Naive thymus-derived CD4-positive, alpha-beta T cell (primary cell): ENCODE results near the gene RIPPLY1. TPM values are rescaled to one million over a fixed set of nuclear protein-coding genes. Genes with fewer than 3 reads are reported as not detected.

Experiments used
- ATAC-seq: fragments of 150-1000 bp; cut with Tn5 transposase; 2 replicates; pipeline ENCODE4 v1.10.0; 2021; ENCODE audit warnings: mild to moderate bottlenecking, moderate library complexity
- CTCF ChIA-PET: fragments of 350-600 bp; sonication (Branson Sonifier 250); formaldehyde crosslinking; loops from one replicate; lab custom pipeline; 2021; ENCODE audit warnings: antibody characterized with exemption; lab: Charles Lee
- POLR2A ChIA-PET: fragments of 350-600 bp; sonication (Branson Sonifier 250); formaldehyde crosslinking; loops from one replicate; lab custom pipeline; 2021; ENCODE audit warnings: antibody characterized with exemption, inconsistent platforms; lab: Charles Lee
- DNase-seq, 9 donors: peaks; one replicate each; pipeline versions ENCODE4 v3.0.0 to v3.0.0-alpha.2; 2020 to 2022; ENCODE audit warnings: mixed read lengths in 1 of 9
- H3K27ac ChIP-seq: one replicate; pipeline ENCODE4 v1.7.0; 2013; ENCODE audit warnings: mild to moderate bottlenecking, low read depth, low read length, moderate library complexity
- H3K27me3 ChIP-seq, 2 donors: one replicate each; pipeline ENCODE4 v1.7.0; 2013; ENCODE audit warnings: low read length in 2 of 2, mild to moderate bottlenecking in 2 of 2, moderate library complexity in 2 of 2; ENCODE audit not compliant: control insufficient read depth in 2 of 2, insufficient read depth in 2 of 2
- H3K36me3 ChIP-seq, 3 experiments: 1 replicate in 2 of 3; 2 replicates in 1 of 3; pipeline ENCODE4 v1.7.0; 2013; ENCODE audit warnings: low read length in 3 of 3, mild to moderate bottlenecking in 3 of 3, moderate library complexity in 1 of 3; ENCODE audit not compliant: insufficient read depth in 3 of 3, control insufficient read depth in 2 of 3
- H3K4me1 ChIP-seq, 2 donors: one replicate each; pipeline ENCODE4 v1.7.0; 2013; ENCODE audit warnings: low read length in 2 of 2, mild to moderate bottlenecking in 2 of 2, moderate library complexity in 1 of 2; ENCODE audit not compliant: control insufficient read depth in 2 of 2, insufficient read depth in 2 of 2
- H3K4me3 ChIP-seq: 2 replicates; pipeline ENCODE4 v1.7.0; 2013; ENCODE audit warnings: mild to moderate bottlenecking, low read length
- H3K9me3 ChIP-seq, 3 experiments: 1 replicate in 2 of 3; 2 replicates in 1 of 3; pipeline ENCODE4 v1.7.0; 2013; ENCODE audit warnings: low read length in 3 of 3; ENCODE audit not compliant: control insufficient read depth in 2 of 3
- H3K27ac Mint-ChIP-seq, 9 donors: one replicate each; pipeline ENCODE4 v1.8.0; 2020 to 2022; ENCODE audit warnings: mixed read lengths in 9 of 9, mild to moderate bottlenecking in 8 of 9, moderate library complexity in 5 of 9, inconsistent platforms in 2 of 9
- H3K27me3 Mint-ChIP-seq, 5 donors: one replicate each; pipeline ENCODE4 v1.8.0; 2021 to 2022; ENCODE audit warnings: mixed read lengths in 5 of 5, mild to moderate bottlenecking in 1 of 5
- H3K36me3 Mint-ChIP-seq, 5 donors: one replicate each; pipeline ENCODE4 v1.8.0; 2020 to 2022; ENCODE audit warnings: mixed read lengths in 5 of 5, mild to moderate bottlenecking in 3 of 5, inconsistent platforms in 1 of 5
- H3K4me1 Mint-ChIP-seq, 7 donors: one replicate each; pipeline ENCODE4 v1.8.0; 2020 to 2022; ENCODE audit warnings: mixed read lengths in 7 of 7, mild to moderate bottlenecking in 3 of 7, inconsistent platforms in 1 of 7
- H3K4me3 Mint-ChIP-seq, 10 donors: one replicate each; pipeline ENCODE4 v1.8.0; 2020 to 2022; ENCODE audit warnings: mild to moderate bottlenecking in 10 of 10, mixed read lengths in 10 of 10, moderate library complexity in 6 of 10, inconsistent platforms in 2 of 10
- H3K9me3 Mint-ChIP-seq, 11 donors: one replicate each; pipeline ENCODE4 v1.8.0; 2020 to 2022; ENCODE audit warnings: mixed read lengths in 11 of 11, mild to moderate bottlenecking in 4 of 11, inconsistent platforms in 1 of 11, moderate library complexity in 1 of 11
- intact Hi-C, 2 donors: fragments of 100-400 bp; cut with micrococcal nuclease; formaldehyde crosslinking; loops; one replicate each; pipeline ENCODE4 v1.15.1; 2023
- polyA plus RNA-seq, 2 donors: library from polyadenylated mRNA; unstranded; fragments of 300-500 nt; fragmentation: Illumina TruSeq; gene quantifications; one replicate each; pipeline ENCODE4 v1.2.3, GENCODE V29; 2021
- total RNA-seq, 6 experiments: library from RNA in 5 of 6; stranded (reverse) in 5 of 6; gene quantifications; 1 replicate in 5 of 6; 2 replicates in 1 of 6; pipeline ENCODE4 v1.2.3 and lab custom pipeline; 2021 to 2026

Gene RIPPLY1
- total and polyA plus RNA-seq, 7 experiments from 2014 or later = 0.53 TPM; not detected in 6

GRCh38 chrX:106932960-106933537, 29.9 kb upstream of the RIPPLY1 start:
- ChIA-PET POLR2A (no interaction called here), CTCF (no interaction called here)
- Mint-ChIP-seq H3K27me3 (no peaks in the 10 kb centered on the region), H3K27ac (peak overlapping the region in 5 of 9 donors; percentile 4 to 54 (median 37)), H3K9me3 (no peaks in the 10 kb centered on the region), H3K36me3 (no peaks in the 10 kb centered on the region), H3K4me1 (peaks cover 0 to 14% (median 6%) of the 10 kb centered on the region in 7 donors), H3K4me3 (no peak overlapping the region)
- Histone ChIP-seq H3K9me3 (no peaks in the 10 kb centered on the region), H3K27ac (no peak overlapping the region), H3K27me3 (no peaks in the 10 kb centered on the region), H3K4me3 (no peak overlapping the region), H3K36me3 (no peaks in the 10 kb centered on the region), H3K4me1 (peaks cover 0 to 4% of the 10 kb centered on the region in 2 donors)
- intact Hi-C loops = no loop called here
- ATAC-seq (no peak), DNase-seq (no peak)

- Histone ChIP-seq H3K36me3 (no peaks in the 10 kb centered on the region), H3K4me3 (no peak overlapping the region), H3K4me1 (peaks cover 0 to 4% of the 10 kb centered on the region in 2 donors), H3K27ac (no peak overlapping the region), H3K27me3 (no peaks in the 10 kb centered on the region), H3K9me3 (no peaks in the 10 kb centered on the region)
- POLR2A ChIA-PET = no interaction called here
- Mint-ChIP-seq H3K9me3 (no peaks in the 10 kb centered on the region), H3K4me1 (peaks cover 0 to 14% (median 6%) of the 10 kb centered on the region in 7 donors), H3K27me3 (no peaks in the 10 kb centered on the region), H3K27ac (peak overlapping the region in 2 of 9 donors; percentile 23 to 37), H3K4me3 (no peak overlapping the region), H3K36me3 (no peaks in the 10 kb centered on the region)
- DNase-seq (no peak), ATAC-seq (no peak)
- intact Hi-C loops = no loop called here
- CTCF ChIA-PET = no interaction called here
Observed at GRCh38 chrX:106932492-106932923, 29.4 kb upstream of the RIPPLY1 start.

GRCh38 chrX:106931831-106932491, 28.8 kb upstream of the RIPPLY1 start:
- Mint-ChIP-seq H3K27me3 (no peaks in the 10 kb centered on the region), H3K9me3 (no peaks in the 10 kb centered on the region), H3K4me1 (peaks cover 0 to 14% (median 6%) of the 10 kb centered on the region in 7 donors), H3K36me3 (no peaks in the 10 kb centered on the region), H3K27ac (no peak overlapping the region), H3K4me3 (no peak overlapping the region)
- intact Hi-C loops = no loop called here
- DNase-seq (no peak), ATAC-seq (no peak)
- no peaks in the 10 kb centered on the region for H3K36me3 ChIP-seq
- H3K9me3 ChIP-seq = no peaks in the 10 kb centered on the region
- peaks cover 0 to 4% of the 10 kb centered on the region in 2 donors for H3K4me1 ChIP-seq
- H3K27ac ChIP-seq = no peak overlapping the region
- CTCF ChIA-PET = no interaction called here
- POLR2A ChIA-PET = no interaction called here
- H3K4me3 ChIP-seq = no peak overlapping the region
- H3K27me3 ChIP-seq = no peaks in the 10 kb centered on the region

- Mint-ChIP-seq H3K4me3 (no peak overlapping the region), H3K27me3 (no peaks in the 10 kb centered on the region), H3K9me3 (no peaks in the 10 kb centered on the region), H3K27ac (no peak overlapping the region), H3K4me1 (peaks cover 0 to 8% (median under 1%) of the 10 kb centered on the region in 7 donors), H3K36me3 (no peaks in the 10 kb centered on the region)
- no peak for ATAC-seq
- intact Hi-C loops = no loop called here
- Histone ChIP-seq H3K4me1 (no peaks in the 10 kb centered on the region), H3K27me3 (no peaks in the 10 kb centered on the region), H3K4me3 (no peak overlapping the region), H3K9me3 (no peaks in the 10 kb centered on the region), H3K27ac (no peak overlapping the region), H3K36me3 (no peaks in the 10 kb centered on the region)
- CTCF ChIA-PET = no interaction called here
- POLR2A ChIA-PET = no interaction called here
- DNase-seq = no peak
Observed at GRCh38 chrX:106928227-106928626, 25.1 kb upstream of the RIPPLY1 start.

- Mint-ChIP-seq H3K9me3 (no peaks in the 10 kb centered on the region), H3K4me1 (peaks cover 0 to 2% (median 0%) of the 10 kb centered on the region in 7 donors), H3K27ac (no peak overlapping the region), H3K27me3 (no peaks in the 10 kb centered on the region), H3K4me3 (no peak overlapping the region), H3K36me3 (no peaks in the 10 kb centered on the region)
- H3K4me3 ChIP-seq = no peak overlapping the region
- H3K4me1 ChIP-seq = no peaks in the 10 kb centered on the region
- DNase-seq (no peak), ATAC-seq (no peak)
- intact Hi-C loops = no loop called here
- H3K9me3 ChIP-seq = no peaks in the 10 kb centered on the region
- no peaks in the 10 kb centered on the region for H3K27me3 ChIP-seq
- CTCF ChIA-PET = no interaction called here
- POLR2A ChIA-PET = no interaction called here
- H3K36me3 ChIP-seq = no peaks in the 10 kb centered on the region
- H3K27ac ChIP-seq = no peak overlapping the region
Observed at GRCh38 chrX:106927700-106928099, 24.6 kb upstream of the RIPPLY1 start.

GRCh38 chrX:106927023-106927422, 23.9 kb upstream of the RIPPLY1 start:
- ChIA-PET POLR2A (no interaction called here), CTCF (no interaction called here)
- Mint-ChIP-seq H3K9me3 (no peaks in the 10 kb centered on the region), H3K4me1 (no peaks in the 10 kb centered on the region), H3K27ac (no peak overlapping the region), H3K36me3 (no peaks in the 10 kb centered on the region), H3K4me3 (no peak overlapping the region), H3K27me3 (no peaks in the 10 kb centered on the region)
- DNase-seq (no peak), ATAC-seq (no peak)
- Histone ChIP-seq H3K4me1 (no peaks in the 10 kb centered on the region), H3K27me3 (no peaks in the 10 kb centered on the region), H3K9me3 (no peaks in the 10 kb centered on the region), H3K4me3 (no peak overlapping the region), H3K27ac (no peak overlapping the region), H3K36me3 (no peaks in the 10 kb centered on the region)
- intact Hi-C loops = no loop called here

- H3K4me3 Mint-ChIP-seq = no peak overlapping the region
- ChIA-PET CTCF (no interaction called here), POLR2A (no interaction called here)
- Histone ChIP-seq H3K27me3 (no peaks in the 10 kb centered on the region), H3K4me3 (no peak overlapping the region), H3K4me1 (peaks cover 11 to 13% of the 10 kb centered on the region in 2 donors), H3K9me3 (no peaks in the 10 kb centered on the region), H3K36me3 (no peaks in the 10 kb centered on the region), H3K27ac (no peak overlapping the region)
- peaks cover 0 to 7% (median 0%) of the 10 kb centered on the region in 5 donors for H3K27me3 Mint-ChIP-seq
- H3K36me3 Mint-ChIP-seq = no peaks in the 10 kb centered on the region
- intact Hi-C loops = no loop called here
- ATAC-seq (no peak), DNase-seq (no peak)
- H3K4me1 Mint-ChIP-seq = peaks cover 0 to 22% (median 19%) of the 10 kb centered on the region in 7 donors
- no peak overlapping the region for H3K27ac Mint-ChIP-seq
- no peaks in the 10 kb centered on the region for H3K9me3 Mint-ChIP-seq
Observed at GRCh38 chrX:106921637-106922036, 18.5 kb upstream of the RIPPLY1 start.
